Measurements from ENCODE around the gene ABCG2. TPM values are rescaled to one million over a fixed set of nuclear protein-coding genes. Genes with fewer than 3 reads are reported as not detected.
A peak's percentile ranks its signal among the peaks of the same experiment; 100 is the strongest.

ABCG2 gene
- total RNA-seq, 2 donors from 2014 or later: 0.31 to 4.0 TPM

- peak overlapping the region; percentile 45 for H3K27ac Mint-ChIP-seq
Measured at GRCh38 chr4:88064410-88064809, 94.0 kb downstream of the ABCG2 start.

GRCh38 chr4:88063634-88064296, 94.7 kb downstream of the ABCG2 start:
- H3K9me3 Mint-ChIP-seq: peaks cover 7% of the 10 kb centered on the region
- no peak overlapping the region for H3K4me3 Mint-ChIP-seq
- DNase-seq: no peak
- no peaks in the 10 kb centered on the region for H3K27me3 Mint-ChIP-seq (ENCODE audit: insufficient read depth)
- Histone ChIP-seq H3K27me3 (ENCODE audit: control insufficient read depth, insufficient read depth, low read length, poor library complexity, severe bottlenecking) (no peaks in the 10 kb centered on the region), H3K9ac (ENCODE audit: extremely low read depth, low read length, poor library complexity, severe bottlenecking) (no peak overlapping the region), H3K9me3 (ENCODE audit: control insufficient read depth, low read length) (peaks cover 14% of the 10 kb centered on the region), H3K4me3 (ENCODE audit: low read length) (no peak overlapping the region), H3K27ac (ENCODE audit: low read depth, low read length) (no peak overlapping the region), H3K4me1 (ENCODE audit: control insufficient read depth, insufficient read depth, low read length) (peaks cover 2% of the 10 kb centered on the region), H3K36me3 (ENCODE audit: control insufficient read depth, insufficient read depth, low read length) (peaks cover 59% of the 10 kb centered on the region)
- no peak for TF ChIP-seq CTCF (conservative IDR thresholded peaks at IDR 0.05)
- H3K36me3 Mint-ChIP-seq (ENCODE audit: low read depth): peaks cover 63% of the 10 kb centered on the region
- no peaks in the 10 kb centered on the region for H3K4me1 Mint-ChIP-seq
- 89 to 92% methylated on average over 5 of the region's 5 CpGs for WGBS, 2 experiments (ENCODE audit: insufficient coverage in 1 of 2, insufficient read length in 1 of 2)
- no peak overlapping the region for H3K27ac Mint-ChIP-seq

More at GRCh38 chr4:88064410-88064809, 94.0 kb downstream of the ABCG2 start:
- Histone ChIP-seq H3K4me3 (ENCODE audit: low read length) (no peak overlapping the region), H3K4me1 (ENCODE audit: control insufficient read depth, insufficient read depth, low read length) (peaks cover 2% of the 10 kb centered on the region), H3K27me3 (ENCODE audit: control insufficient read depth, insufficient read depth, low read length, poor library complexity, severe bottlenecking) (no peaks in the 10 kb centered on the region), H3K36me3 (ENCODE audit: control insufficient read depth, insufficient read depth, low read length) (peaks cover 58% of the 10 kb centered on the region), H3K27ac (ENCODE audit: low read depth, low read length) (no peak overlapping the region), H3K9ac (ENCODE audit: extremely low read depth, low read length, poor library complexity, severe bottlenecking) (no peak overlapping the region), H3K9me3 (ENCODE audit: control insufficient read depth, low read length) (peaks cover 18% of the 10 kb centered on the region)
- Mint-ChIP-seq H3K4me3 (no peak overlapping the region), H3K9me3 (peaks cover 9% of the 10 kb centered on the region), H3K27me3 (ENCODE audit: insufficient read depth) (no peaks in the 10 kb centered on the region), H3K4me1 (no peaks in the 10 kb centered on the region), H3K36me3 (ENCODE audit: low read depth) (peaks cover 64% of the 10 kb centered on the region)
- TF ChIP-seq CTCF (conservative IDR thresholded peaks at IDR 0.05): no peak
- WGBS, 2 experiments (ENCODE audit: insufficient coverage in 1 of 2, insufficient read length in 1 of 2): 95 to 98% methylated on average over 6 of the region's 6 CpGs
- no peak for DNase-seq

GRCh38 chr4:88062843-88063242, 95.6 kb downstream of the ABCG2 start:
- Histone ChIP-seq H3K27ac (ENCODE audit: low read depth, low read length) (no peak overlapping the region), H3K36me3 (ENCODE audit: control insufficient read depth, insufficient read depth, low read length) (peaks cover 58% of the 10 kb centered on the region), H3K9me3 (ENCODE audit: control insufficient read depth, low read length) (peaks cover 5% of the 10 kb centered on the region), H3K9ac (ENCODE audit: extremely low read depth, low read length, poor library complexity, severe bottlenecking) (no peak overlapping the region), H3K4me3 (ENCODE audit: low read length) (no peak overlapping the region), H3K4me1 (ENCODE audit: control insufficient read depth, insufficient read depth, low read length) (peaks cover 2% of the 10 kb centered on the region), H3K27me3 (ENCODE audit: control insufficient read depth, insufficient read depth, low read length, poor library complexity, severe bottlenecking) (no peaks in the 10 kb centered on the region)
- no peaks in the 10 kb centered on the region for H3K4me1 Mint-ChIP-seq
- peaks cover 4% of the 10 kb centered on the region for H3K9me3 Mint-ChIP-seq
- no peak overlapping the region for H3K27ac Mint-ChIP-seq
- no peak for TF ChIP-seq CTCF (conservative IDR thresholded peaks at IDR 0.05)
- H3K36me3 Mint-ChIP-seq (ENCODE audit: low read depth): peaks cover 59% of the 10 kb centered on the region
- no peak overlapping the region for H3K4me3 Mint-ChIP-seq
- no peaks in the 10 kb centered on the region for H3K27me3 Mint-ChIP-seq (ENCODE audit: insufficient read depth)
- WGBS, 2 experiments (ENCODE audit: insufficient coverage in 1 of 2, insufficient read length in 1 of 2): 89 to 93% methylated on average over 1 of the region's 1 CpG
- no peak for DNase-seq
